Daoy (cell line): ENCODE results near the gene KIF19. TPM values are rescaled to one million over a fixed set of nuclear protein-coding genes. Genes with fewer than 3 reads are reported as not detected.
A peak's percentile ranks its signal among the peaks of the same experiment; 100 is the strongest.
"Not testable (repeated sequence)": the region's sequence is repeated elsewhere in the genome, so short reads cannot be mapped to it uniquely, and the experiment has no call there.

Experiments
- DNase-seq: peaks from one replicate; pipeline ENCODE4 v3.0.0-alpha.2; 2015; ENCODE audit warnings: low read depth
- total RNA-seq: library from RNA; depleted of rRNA; stranded (reverse); fragments of >200 nt; shearing (Covaris generic); gene quantifications from 2 replicates; pipeline ENCODE4 v1.2.3, GENCODE V29; 2014; rRNA removed

KIF19 gene
- 0.12 TPM in 1 of 2 replicates, not detected in the other for total RNA-seq

DNA sequence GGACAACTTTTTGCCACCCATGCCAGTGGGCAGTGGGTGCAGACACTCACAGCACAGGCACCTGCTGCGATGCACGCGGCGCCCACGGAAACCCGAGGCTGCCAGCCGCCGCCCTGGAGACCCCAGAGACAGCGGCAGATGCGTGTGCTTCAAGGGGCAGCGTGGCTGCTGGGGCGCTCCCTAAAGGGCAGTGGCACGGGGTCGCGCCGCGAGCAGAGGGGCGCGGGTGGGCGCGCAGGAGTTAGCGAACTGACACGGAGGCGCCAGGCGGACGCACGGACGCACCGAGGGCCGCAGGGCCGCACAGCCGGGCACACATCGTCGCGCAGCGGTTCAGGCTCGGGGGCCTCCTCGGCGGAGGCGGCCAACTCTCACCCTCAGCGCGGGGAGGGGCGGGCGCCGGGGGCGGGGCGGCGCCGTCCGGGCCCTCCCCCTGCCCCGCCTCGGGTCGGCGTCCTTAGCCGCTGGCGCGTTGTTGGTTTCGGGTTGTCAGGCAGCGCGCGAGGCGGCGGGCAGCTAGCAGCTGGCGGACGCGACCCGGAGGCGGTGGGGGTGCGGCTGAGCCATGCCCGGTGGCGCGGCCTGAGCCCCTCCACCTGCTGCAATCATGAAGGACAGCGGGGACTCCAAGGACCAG lies at the start of gene KIF19:
TSS of gene KIF19 (plus strand) at position 484 of the 637 bp plus-strand sequence. CDS start at position 608, 124 bp downstream.
- DNase-seq: peak; percentile 63

GRCh38 chr17:74276541-74277009 lies 49.5 kb upstream of the KIF19 start:
- no peak for DNase-seq

DNA sequence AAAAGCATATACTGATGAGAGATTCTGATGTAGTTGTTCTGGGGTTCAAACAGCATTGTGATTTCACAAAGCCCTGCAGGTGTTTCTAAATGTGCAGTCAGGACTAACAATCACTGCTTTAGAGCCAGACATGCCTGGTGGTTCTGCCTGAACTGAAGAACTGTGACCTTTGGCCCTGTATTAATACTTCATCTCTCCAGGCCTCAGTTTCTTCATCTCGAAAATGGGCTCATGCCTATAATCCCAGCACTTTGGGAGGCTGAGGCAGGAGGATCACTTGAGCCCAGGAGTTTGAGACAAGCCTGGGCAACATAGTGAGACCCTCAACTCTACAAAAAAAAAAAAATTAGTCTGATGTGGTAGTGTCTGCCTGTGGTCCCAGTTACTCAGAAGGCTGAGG lies 48.1 kb upstream of the KIF19 start:
- DNase-seq: no peak

GRCh38 chr17:74279617-74280016 lies 46.4 kb upstream of the KIF19 start:
- not testable (repeated sequence) for DNase-seq

DNA sequence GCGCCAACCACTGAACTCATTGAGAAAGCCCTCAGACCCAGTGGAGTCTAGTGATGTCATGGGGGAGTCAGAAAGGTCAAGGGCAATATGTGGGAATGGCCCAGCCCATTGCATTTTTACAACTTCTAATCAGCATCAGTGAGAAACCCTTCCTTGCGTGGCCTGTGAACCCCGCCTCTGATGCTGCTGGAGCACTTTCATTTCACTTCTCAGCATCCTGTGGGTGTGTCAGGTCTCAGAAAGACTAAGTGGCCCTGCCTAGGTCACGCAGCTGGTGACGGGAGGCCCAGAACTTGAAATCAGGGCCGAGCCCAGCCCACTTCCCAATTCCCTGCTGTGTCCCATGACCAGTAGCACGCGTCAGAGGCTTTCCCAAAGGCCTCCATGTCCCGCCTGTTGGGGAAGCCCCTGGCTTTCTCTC lies 45.9 kb upstream of the KIF19 start:
- DNase-seq: no peak

DNA sequence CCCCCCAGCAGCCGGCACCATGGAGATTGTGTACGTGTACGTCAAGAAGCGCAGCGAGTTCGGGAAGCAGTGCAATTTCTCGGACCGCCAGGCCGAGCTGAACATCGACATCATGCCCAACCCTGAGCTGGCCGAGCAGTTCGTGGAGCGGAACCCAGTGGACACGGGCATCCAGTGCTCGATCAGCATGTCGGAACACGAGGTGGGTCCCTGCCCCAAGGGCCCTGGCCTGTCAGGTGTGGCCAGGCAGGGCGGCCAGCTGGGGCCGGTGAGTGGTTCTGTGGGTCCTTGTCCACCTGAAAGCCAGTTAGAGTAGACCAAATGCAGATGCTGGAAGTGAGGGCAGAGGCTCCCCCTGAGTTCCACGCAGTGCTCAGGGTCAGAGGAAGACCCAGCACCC lies 44.2 kb upstream of the KIF19 start:
- no peak for DNase-seq

DNA sequence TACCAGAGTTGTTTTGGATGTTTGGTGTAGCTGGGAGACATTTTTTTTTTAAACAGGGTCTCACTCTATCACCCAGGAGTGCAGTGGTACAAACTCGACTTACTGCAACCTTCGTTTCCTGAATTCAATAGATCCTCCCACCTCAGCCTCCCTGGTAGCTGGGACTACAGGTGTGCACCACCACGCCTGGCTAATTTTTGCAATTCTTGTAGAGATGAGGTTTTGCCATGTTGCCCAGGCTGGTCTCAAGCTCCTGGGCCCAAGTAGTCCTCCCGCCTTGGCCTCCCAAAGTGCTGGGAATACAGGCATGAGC lies 43.8 kb upstream of the KIF19 start:
- not testable (repeated sequence) for DNase-seq

DNA sequence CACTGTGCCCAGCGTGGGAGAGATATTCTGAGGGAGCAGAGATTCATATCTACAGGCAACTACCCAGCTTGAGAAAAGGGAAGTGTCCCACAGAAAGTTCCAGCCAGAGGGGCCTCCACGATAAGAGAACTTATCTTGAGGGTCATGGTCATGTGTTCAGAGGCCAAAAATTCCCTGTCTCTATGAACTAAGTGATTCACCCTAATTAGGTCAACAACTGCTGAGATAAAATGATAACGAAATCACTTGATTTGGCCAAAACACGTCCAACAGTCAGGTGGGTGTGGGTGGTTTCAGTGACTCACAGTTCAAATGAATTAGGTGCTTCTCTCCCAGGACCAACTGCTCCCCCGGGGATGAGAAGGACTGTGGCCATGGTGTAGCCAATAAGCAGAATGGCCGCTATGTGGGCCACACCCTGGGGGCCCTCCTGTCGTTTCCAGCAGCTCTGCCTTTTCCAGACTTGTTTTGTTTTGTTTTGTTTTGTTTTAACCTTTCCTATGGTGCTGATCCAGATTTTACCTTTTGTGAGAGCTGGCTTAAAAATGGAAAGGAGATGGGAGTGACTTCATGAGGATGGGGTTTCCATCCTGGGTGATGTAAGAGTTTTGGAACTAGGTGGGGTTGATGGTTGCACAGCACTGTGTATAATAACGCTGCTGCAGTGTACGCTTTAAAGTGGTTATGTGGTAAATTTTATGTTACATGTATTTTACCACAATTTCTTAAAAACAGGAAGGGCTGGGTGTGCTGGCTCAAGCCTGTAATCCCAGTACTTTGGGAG lies 43.2 kb upstream of the KIF19 start:
- peak; percentile 94 for DNase-seq

DNA sequence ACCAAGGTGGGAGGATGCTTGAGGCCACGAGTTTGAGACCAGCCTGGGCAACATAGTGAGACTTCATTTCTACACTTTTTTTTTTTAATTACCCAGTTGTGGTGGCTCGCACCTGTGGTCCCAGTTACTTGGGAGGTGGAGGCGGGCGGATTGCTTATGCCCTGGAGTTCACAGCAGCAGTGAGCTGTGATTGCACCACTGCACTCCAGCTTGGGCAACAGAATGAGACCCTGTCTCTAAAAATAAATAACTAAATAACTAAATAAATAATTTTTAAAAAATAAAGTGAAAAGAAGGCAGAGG lies 42.7 kb upstream of the KIF19 start:
- no peak for DNase-seq

- DNase-seq: no peak
Measured at GRCh38 chr17:74287031-74287602, 38.9 kb upstream of the KIF19 start.

DNA sequence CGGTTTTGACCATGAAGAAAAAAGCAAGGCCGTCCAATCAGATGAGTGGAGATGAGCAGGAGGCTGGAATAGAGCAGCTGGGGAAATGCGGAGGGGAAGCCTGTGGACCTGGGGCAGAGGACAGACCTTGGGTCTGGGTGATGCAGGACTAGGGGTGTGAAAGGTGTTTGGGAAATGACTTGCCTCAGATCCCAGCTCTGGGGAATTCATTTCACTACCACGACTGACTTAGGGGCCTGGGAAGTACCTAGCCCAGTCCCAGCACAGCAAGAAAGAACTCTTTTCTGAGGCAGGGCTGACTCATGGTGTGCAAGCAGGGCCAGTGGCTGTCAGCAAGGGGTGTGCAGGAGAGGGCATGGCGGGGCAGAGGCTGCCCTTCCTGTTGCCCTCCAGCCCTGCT lies 37.2 kb upstream of the KIF19 start:
- peak; percentile 61 for DNase-seq

DNA sequence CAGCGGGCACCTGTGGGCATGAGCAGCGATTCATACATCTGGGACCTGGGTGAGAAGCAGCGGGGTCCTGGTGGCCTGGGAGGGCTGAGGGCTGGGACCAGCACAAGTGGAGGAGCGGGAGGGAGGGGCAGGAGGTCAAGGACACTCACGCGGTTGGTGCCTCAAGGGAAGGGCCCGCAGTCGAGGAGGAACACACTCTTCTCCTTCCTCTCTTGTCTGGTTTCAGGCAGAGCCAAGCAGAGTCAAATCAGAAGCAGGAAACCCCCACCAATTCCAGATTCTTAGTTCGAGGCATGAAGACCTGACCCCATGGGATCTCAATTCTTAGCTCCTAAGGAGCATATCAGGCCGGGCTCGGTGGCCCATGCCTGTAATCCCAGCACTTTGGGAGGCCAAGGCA lies 36.3 kb upstream of the KIF19 start:
- DNase-seq: no peak

DNA sequence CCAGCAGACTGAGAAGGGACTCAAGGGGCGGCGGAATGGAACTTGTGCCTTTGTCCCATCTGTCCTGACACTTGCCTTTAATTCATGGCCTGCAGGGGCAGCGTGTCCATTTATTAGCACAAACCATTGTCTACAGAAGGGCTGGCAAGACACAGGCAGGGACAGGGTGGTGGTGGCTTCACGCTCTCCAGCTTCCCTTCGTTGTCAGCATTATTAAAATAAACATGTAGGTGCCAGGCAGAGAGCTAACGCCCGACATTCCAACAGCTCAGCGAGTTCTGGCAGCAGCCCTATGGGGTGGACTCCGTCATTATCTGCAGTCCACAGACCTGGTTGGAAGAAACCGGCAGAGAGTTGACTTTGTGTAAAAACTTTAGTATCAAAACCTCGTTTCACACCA lies 35.7 kb upstream of the KIF19 start:
- no peak for DNase-seq

GRCh38 chr17:74292495-74292894 lies 33.5 kb upstream of the KIF19 start:
- no peak for DNase-seq

DNA sequence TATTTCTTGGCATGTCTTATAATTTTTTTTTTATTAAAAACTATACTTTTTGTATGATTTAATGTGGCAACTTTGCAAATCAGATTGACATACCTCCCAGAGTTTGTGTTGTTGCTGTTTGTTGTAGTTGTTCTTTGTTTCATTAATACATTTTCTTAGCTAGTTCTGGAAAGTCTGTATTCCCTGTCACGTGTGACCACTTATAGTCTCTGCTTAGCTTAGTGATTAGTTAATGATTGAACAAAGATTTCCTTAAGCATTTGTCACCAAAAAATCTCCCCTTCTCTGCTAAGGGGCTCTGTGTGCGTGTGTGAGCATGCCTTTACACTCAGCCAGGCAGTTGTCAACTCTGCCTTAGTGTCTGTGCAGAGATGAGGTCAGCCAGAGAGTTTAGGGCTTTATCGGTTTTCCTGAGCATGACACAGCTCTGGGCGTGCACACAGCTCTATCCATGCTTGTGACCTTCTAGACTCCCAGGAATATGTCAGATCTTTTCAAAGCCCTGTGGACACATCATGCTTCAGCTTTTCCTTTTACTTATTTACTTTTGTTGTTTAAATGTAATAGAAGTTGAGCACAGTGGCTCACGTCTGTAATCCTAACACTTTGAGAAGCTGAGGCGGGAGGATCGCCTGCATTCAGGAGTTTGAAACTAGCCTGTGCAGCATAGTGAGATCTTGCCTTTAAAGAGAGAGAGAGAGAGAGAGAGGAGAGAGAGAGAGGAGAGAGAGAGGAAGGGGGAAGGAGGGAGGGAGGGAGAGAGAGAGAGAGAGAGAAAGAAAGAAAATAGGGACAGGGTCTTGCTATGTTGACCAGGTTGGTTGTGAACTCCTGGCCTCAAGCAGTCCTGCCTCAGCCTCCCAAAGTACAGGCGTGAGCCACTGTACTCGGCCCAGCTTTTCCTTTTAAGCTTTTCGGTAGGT lies 30.1 kb upstream of the KIF19 start:
- peak; percentile 82 for DNase-seq

GRCh38 chr17:74296548-74296936 lies 29.5 kb upstream of the KIF19 start:
- peak; percentile 82 for DNase-seq

DNA sequence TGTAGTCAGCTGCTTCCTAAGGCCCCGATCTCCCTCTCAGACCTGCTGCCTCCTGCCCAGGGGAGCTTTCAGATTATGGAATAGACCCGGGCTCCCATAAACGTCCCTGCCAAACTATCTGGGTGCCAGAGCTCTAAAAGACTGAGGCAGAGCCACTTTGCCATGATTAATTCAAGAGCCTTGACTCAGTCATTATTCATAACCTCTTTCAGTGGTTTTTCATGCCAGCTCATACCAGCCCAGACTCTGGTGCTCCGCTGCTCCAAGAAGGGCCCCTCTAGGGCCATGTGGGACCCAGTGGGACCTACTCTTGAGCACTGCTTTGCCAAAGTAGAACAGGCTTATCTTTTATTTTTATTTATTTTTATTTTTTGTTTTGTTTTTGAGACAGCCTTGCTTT lies 28.1 kb upstream of the KIF19 start:
- DNase-seq: peak; percentile 77

DNA sequence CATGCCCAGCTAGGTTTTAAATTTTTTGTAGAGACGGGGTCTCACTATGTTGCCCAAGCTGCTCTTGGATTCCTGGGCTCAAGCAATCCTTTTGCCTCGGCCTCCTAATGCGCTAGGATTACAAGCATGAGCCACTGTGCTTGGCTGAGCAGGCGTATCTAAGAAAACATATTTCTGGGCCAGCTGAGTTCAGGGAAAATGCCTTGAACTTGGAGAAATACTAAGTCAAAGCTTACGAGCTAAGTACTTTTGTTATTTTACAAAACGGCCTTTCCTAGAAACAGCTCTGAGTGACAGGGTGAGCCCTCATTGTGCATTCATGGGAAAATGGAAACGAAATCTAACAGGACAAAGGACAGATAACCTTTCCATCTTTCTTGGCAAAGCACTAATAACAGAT lies 27.2 kb upstream of the KIF19 start:
- no peak for DNase-seq

DNA sequence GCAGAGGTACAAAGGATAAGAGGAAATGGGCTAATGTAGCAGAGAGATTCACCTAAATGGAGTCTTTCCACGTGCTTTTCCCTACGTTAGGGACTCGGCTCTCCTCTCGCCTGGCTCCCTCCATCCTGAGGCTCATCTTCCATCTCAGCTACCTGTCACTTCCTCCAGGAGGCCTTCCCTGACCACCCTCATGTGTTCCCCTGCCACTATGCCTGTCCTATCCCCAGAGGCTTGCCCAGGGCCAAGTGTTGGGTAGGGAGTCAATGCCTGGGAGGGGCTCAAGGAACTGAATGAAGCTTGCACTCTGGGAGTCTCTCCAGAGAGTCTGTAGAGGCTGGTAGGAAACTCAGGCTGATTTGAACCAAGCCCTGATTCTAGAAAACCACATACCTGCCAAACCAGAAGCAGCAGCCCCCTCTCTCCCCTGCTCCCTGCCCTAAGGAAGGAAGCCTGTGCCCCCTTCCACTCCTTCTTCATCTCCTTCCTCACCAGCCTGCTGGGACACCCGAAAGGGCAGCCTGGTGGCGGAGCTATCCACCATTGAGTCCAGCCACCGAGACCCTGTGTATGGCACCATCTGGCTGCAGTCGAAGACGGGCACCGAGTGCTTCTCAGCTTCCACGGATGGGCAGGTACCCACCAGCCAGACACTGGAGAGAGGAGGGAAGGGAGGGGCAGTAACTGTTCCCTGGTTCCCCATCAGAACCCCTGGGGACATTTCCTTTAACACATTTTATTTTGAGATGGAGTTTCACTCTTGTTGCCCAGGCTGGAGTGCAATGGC lies 26.6 kb upstream of the KIF19 start:
- DNase-seq: no peak

DNA sequence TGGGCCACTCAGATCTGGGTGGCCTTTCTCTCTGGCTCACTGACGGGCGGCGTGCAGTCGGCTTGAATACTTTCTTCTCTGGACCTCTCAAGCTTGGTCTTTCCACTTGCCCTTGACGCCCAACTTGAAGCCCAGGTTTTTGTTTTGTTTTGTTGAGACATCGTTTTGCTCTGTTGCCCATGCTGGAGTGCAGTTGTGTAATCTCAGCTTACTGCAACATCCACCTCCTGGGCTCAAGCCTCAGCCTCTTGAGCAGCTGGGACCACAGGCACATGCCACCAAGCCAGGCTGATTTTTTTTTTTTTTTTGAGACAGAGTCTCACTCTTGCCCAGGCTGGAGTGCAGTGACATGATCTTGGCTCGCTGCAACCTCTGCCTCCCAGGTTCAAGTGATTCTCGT lies 22.7 kb upstream of the KIF19 start:
- DNase-seq: no peak

GRCh38 chr17:74304184-74304583 lies 21.8 kb upstream of the KIF19 start:
- DNase-seq: no peak
